ENCODE measurements around the gene RNF44.

Gene RNF44

DNA sequence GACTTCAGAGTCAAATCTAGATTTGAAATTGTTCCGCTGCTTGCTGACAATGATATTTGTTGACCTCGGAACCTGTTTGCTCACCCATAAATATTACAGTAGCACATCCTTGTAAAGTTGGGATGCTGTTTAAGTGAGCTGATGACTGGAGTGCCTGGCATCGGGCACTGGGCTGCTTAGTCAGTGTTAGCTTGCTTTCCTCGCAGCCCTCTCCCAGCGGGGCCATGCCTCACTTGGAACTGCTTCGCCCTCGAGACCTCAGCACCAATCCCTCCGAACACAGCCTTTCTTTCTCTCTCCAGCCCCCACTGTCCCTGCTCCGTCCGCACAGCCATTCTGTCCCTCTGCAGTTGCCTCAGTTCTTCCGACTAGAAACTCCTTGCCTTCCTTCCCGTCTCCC is 23.4 kb downstream of the RNF44 start:
- no peak overlapping the region for H2AFZ ChIP-seq (ENCODE audit: low read depth, low read length)
- H3K27me3 ChIP-seq (ENCODE audit: insufficient read depth, low read length, poor library complexity) = no peaks in the 10 kb centered on the region
- peaks cover 9% of the 10 kb centered on the region for H3K36me3 ChIP-seq (ENCODE audit: insufficient read depth, low read length)
- H3K79me2 ChIP-seq (ENCODE audit: insufficient read depth, low read length) = no peaks in the 10 kb centered on the region
- TF ChIP-seq, protein P1, sequence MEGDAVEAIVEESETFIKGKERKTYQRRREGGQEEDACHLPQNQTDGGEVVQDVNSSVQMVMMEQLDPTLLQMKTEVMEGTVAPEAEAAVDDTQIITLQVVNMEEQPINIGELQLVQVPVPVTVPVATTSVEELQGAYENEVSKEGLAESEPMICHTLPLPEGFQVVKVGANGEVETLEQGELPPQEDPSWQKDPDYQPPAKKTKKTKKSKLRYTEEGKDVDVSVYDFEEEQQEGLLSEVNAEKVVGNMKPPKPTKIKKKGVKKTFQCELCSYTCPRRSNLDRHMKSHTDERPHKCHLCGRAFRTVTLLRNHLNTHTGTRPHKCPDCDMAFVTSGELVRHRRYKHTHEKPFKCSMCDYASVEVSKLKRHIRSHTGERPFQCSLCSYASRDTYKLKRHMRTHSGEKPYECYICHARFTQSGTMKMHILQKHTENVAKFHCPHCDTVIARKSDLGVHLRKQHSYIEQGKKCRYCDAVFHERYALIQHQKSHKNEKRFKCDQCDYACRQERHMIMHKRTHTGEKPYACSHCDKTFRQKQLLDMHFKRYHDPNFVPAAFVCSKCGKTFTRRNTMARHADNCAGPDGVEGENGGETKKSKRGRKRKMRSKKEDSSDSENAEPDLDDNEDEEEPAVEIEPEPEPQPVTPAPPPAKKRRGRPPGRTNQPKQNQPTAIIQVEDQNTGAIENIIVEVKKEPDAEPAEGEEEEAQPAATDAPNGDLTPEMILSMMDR (IDR thresholded peaks at IDR 0.05; ENCODE audit: borderline replicate concordance, extremely low read depth, low read length, poor library complexity, severe bottlenecking) = no peak
- TF ChIP-seq EZH2 (IDR thresholded peaks at IDR 0.05; ENCODE audit: borderline replicate concordance, low read depth, low read length, severe bottlenecking) = no peak
- H3K4me2 ChIP-seq (ENCODE audit: insufficient read depth, low read length) = no peak overlapping the region
- H3K9ac ChIP-seq (ENCODE audit: low read depth, low read length) = no peak overlapping the region
- no peak for ATAC-seq (ENCODE audit: insufficient read depth, low read depth)
- H3K9me3 ChIP-seq (ENCODE audit: insufficient read depth, low read length, severe bottlenecking) = no peaks in the 10 kb centered on the region
- DNase-seq = no peak
- H3K4me3 ChIP-seq (ENCODE audit: low read depth in 1 of 2, low read length in 2 of 2) = no peak overlapping the region
- H3K27ac ChIP-seq (ENCODE audit: low read length) = no peak overlapping the region
- no peaks in the 10 kb centered on the region; the same call in 1 of the 2 replicates for H4K20me1 ChIP-seq (ENCODE audit: insufficient read depth, low read length)
- H3K4me1 ChIP-seq (ENCODE audit: insufficient read depth, low read length) = no peaks in the 10 kb centered on the region

DNA sequence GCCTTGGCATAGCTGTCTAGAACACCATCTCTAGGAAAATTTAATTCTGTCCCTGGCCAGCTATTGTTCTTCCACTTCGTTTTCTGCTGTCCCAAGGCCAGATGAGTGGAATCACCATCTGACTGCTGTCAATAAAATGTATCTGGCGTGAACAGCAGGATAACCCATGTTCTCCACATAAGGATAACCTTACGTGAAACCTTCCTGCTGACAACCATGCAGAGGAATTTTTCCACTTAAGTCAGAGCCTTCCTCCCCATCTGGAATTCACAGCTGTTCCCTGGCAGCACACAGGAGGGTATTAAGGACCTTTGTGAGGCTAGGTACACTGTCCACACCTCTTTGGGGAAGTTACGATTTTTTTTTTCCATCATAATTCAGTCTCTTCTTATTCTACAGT is 28.6 kb downstream of the RNF44 start:
- Histone ChIP-seq H3K4me1 (ENCODE audit: insufficient read depth, low read length) (no peaks in the 10 kb centered on the region), H3K4me3 (ENCODE audit: low read depth in 1 of 2, low read length in 2 of 2) (no peak overlapping the region), H3K27me3 (ENCODE audit: insufficient read depth, low read length, poor library complexity) (no peaks in the 10 kb centered on the region), H3K9me3 (ENCODE audit: insufficient read depth, low read length, severe bottlenecking) (no peaks in the 10 kb centered on the region), H3K79me2 (ENCODE audit: insufficient read depth, low read length) (no peaks in the 10 kb centered on the region), H4K20me1 (ENCODE audit: insufficient read depth, low read length) (peaks cover 3% of the 10 kb centered on the region; the same call in 1 of the 2 replicates), H3K4me2 (ENCODE audit: insufficient read depth, low read length) (no peak overlapping the region), H3K9ac (ENCODE audit: low read depth, low read length) (no peak overlapping the region), H3K27ac (ENCODE audit: low read length) (no peak overlapping the region), H3K36me3 (ENCODE audit: insufficient read depth, low read length) (peaks cover 60% of the 10 kb centered on the region), H2AFZ (ENCODE audit: low read depth, low read length) (no peak overlapping the region)
- DNase-seq (no peak), ATAC-seq (ENCODE audit: insufficient read depth, low read depth) (no peak)
- TF ChIP-seq EZH2 (IDR thresholded peaks at IDR 0.05; ENCODE audit: borderline replicate concordance, low read depth, low read length, severe bottlenecking) = no peak
- TF ChIP-seq, protein P1 (IDR thresholded peaks at IDR 0.05; ENCODE audit: borderline replicate concordance, extremely low read depth, low read length, poor library complexity, severe bottlenecking) = no peak

DNA sequence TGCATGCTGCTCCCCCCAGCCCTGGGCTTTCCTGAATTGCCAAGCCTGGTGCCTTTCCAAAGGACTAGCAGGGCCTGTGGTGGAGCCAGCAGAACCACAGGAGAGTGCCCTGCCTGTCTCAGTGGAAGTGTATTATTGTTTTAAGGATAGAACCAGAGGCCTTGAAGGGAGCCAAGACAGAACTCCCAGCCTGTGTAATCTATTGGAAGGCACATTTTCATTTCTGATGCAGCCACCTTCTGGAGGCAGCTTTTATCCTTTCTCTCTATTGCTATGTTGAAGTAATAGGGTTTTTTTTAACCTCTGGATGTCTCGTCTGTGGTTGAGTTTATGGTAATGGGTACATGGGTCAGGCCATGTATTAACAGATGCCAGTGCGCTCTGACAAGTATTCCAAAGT is 29.3 kb downstream of the RNF44 start:
- Histone ChIP-seq H3K36me3 (ENCODE audit: insufficient read depth, low read length) (peaks cover 67% of the 10 kb centered on the region), H3K79me2 (ENCODE audit: insufficient read depth, low read length) (no peaks in the 10 kb centered on the region), H3K27me3 (ENCODE audit: insufficient read depth, low read length, poor library complexity) (no peaks in the 10 kb centered on the region), H2AFZ (ENCODE audit: low read depth, low read length) (no peak overlapping the region), H3K4me3 (ENCODE audit: low read depth in 1 of 2, low read length in 2 of 2) (no peak overlapping the region), H3K9me3 (ENCODE audit: insufficient read depth, low read length, severe bottlenecking) (no peaks in the 10 kb centered on the region), H3K4me2 (ENCODE audit: insufficient read depth, low read length) (no peak overlapping the region), H3K27ac (ENCODE audit: low read length) (no peak overlapping the region), H3K9ac (ENCODE audit: low read depth, low read length) (no peak overlapping the region), H3K4me1 (ENCODE audit: insufficient read depth, low read length) (no peaks in the 10 kb centered on the region), H4K20me1 (ENCODE audit: insufficient read depth, low read length) (peaks cover 3% of the 10 kb centered on the region; the same call in 1 of the 2 replicates)
- no peak for DNase-seq
- no peak for TF ChIP-seq EZH2 (IDR thresholded peaks at IDR 0.05; ENCODE audit: borderline replicate concordance, low read depth, low read length, severe bottlenecking)
- TF ChIP-seq, protein P1 (IDR thresholded peaks at IDR 0.05; ENCODE audit: borderline replicate concordance, extremely low read depth, low read length, poor library complexity, severe bottlenecking) = no peak
- ATAC-seq (ENCODE audit: insufficient read depth, low read depth) = no peak

DNA sequence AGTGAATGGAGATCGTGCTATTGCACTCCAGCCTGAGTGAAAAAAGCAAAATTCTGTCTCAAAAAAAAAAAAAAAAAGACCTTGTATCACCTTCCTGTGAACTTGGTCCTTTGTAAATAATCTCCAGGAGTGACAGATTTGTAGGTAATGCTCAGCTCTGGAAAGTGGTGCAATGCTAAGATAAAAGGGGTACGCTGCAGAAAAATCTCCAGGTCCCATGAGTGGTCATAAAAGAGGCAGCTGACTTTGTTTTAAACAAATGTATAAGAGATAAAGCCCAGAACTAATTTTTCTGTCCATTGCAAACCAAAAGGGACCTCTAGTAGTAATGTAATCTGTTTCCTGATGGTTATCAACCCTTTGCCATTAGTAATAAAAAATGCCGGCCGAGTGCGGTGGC is 33.7 kb downstream of the RNF44 start:
- peaks cover 97% of the 10 kb centered on the region for H3K36me3 ChIP-seq (ENCODE audit: insufficient read depth, low read length)
- H3K9me3 ChIP-seq (ENCODE audit: insufficient read depth, low read length, severe bottlenecking) = no peaks in the 10 kb centered on the region
- no peak for DNase-seq
- H3K4me1 ChIP-seq (ENCODE audit: insufficient read depth, low read length) = no peaks in the 10 kb centered on the region
- H3K79me2 ChIP-seq (ENCODE audit: insufficient read depth, low read length) = no peaks in the 10 kb centered on the region
- no peaks in the 10 kb centered on the region for H3K27me3 ChIP-seq (ENCODE audit: insufficient read depth, low read length, poor library complexity)
- no peak overlapping the region for H3K4me2 ChIP-seq (ENCODE audit: insufficient read depth, low read length)
- peaks cover under 1% of the 10 kb centered on the region; the same call in 1 of the 2 replicates for H4K20me1 ChIP-seq (ENCODE audit: insufficient read depth, low read length)
- no peak overlapping the region for H3K27ac ChIP-seq (ENCODE audit: low read length)
- H2AFZ ChIP-seq (ENCODE audit: low read depth, low read length) = no peak overlapping the region
- no peak overlapping the region for H3K4me3 ChIP-seq (ENCODE audit: low read depth in 1 of 2, low read length in 2 of 2)
- no peak overlapping the region for H3K9ac ChIP-seq (ENCODE audit: low read depth, low read length)
- no peak for ATAC-seq (ENCODE audit: insufficient read depth, low read depth)
- TF ChIP-seq, protein P1 (IDR thresholded peaks at IDR 0.05; ENCODE audit: borderline replicate concordance, extremely low read depth, low read length, poor library complexity, severe bottlenecking) = no peak
- TF ChIP-seq EZH2 (IDR thresholded peaks at IDR 0.05; ENCODE audit: borderline replicate concordance, low read depth, low read length, severe bottlenecking) = no peak
